Neuronal stem cell (in vitro differentiated cells): ENCODE results near the gene ASB12.

Source experiments
- DNase-seq: peaks from one replicate; pipeline ENCODE4 v3.0.0-alpha.2; 2013; ENCODE audit warnings: low spot score
- H2AFZ ChIP-seq: one replicate; pipeline ENCODE4 v1.6.1; 2013; ENCODE audit warnings: mild to moderate bottlenecking, low read length, inconsistent platforms
- H2AK5ac ChIP-seq: 2 replicates; pipeline ENCODE4 v1.6.1; 2013; ENCODE audit warnings: low read depth, mild to moderate bottlenecking, inconsistent platforms, low read length, moderate library complexity, mixed read lengths
- H2BK120ac ChIP-seq: 2 replicates; pipeline ENCODE4 v1.6.1; 2013; ENCODE audit warnings: low read depth, mild to moderate bottlenecking, inconsistent platforms, low read length, moderate library complexity, mixed read lengths
- H2BK12ac ChIP-seq: one replicate; pipeline ENCODE4 v1.6.1; 2013; ENCODE audit warnings: low read length, inconsistent platforms
- H2BK15ac ChIP-seq: 2 replicates; pipeline ENCODE4 v1.6.1; 2013; ENCODE audit warnings: mild to moderate bottlenecking, low read length, inconsistent platforms, mixed read lengths
- H2BK5ac ChIP-seq: one replicate; pipeline ENCODE4 v1.6.1; 2013; ENCODE audit warnings: inconsistent platforms, mild to moderate bottlenecking, low read length, moderate library complexity
- H3K14ac ChIP-seq: one replicate; pipeline ENCODE4 v1.6.1; 2013; ENCODE audit warnings: low read length, inconsistent platforms
- H3K18ac ChIP-seq: 2 replicates; pipeline ENCODE4 v1.6.1; 2013; ENCODE audit warnings: low read length, inconsistent platforms
- H3K23ac ChIP-seq: 2 replicates; pipeline ENCODE4 v1.6.1; 2013; ENCODE audit warnings: low read depth, mild to moderate bottlenecking, mixed read lengths, low read length, inconsistent platforms; ENCODE audit not compliant: poor library complexity
- H3K27ac ChIP-seq: replicated peaks from 3 replicates; pipeline ENCODE4 v1.5.1; 2013; ENCODE audit warnings: low read length, inconsistent platforms
- H3K27me3 ChIP-seq, 3 experiments: 2 replicates each; pipeline ENCODE4 v1.6.1; 2013; ENCODE audit warnings: low read length in 3 of 3, mild to moderate bottlenecking in 2 of 3, inconsistent platforms in 1 of 3, low read depth in 1 of 3, mixed read lengths in 1 of 3, moderate library complexity in 1 of 3; ENCODE audit not compliant: control insufficient read depth in 3 of 3, insufficient read depth in 3 of 3
- H3K36me3 ChIP-seq, 2 donors: replicated peaks in 1 of 2; 2 replicates each; pipeline ENCODE4 v1.6.1; 2013; ENCODE audit warnings: low read length in 2 of 2; ENCODE audit not compliant: control insufficient read depth in 2 of 2, insufficient read depth in 2 of 2
- H3K4ac ChIP-seq: 2 replicates; pipeline ENCODE4 v1.6.1; 2013; ENCODE audit warnings: inconsistent platforms, mild to moderate bottlenecking, low read length, moderate library complexity
- H3K4me1 ChIP-seq, 2 donors: 1 replicate in 1 of 2; 2 replicates in 1 of 2; pipeline ENCODE4 v1.6.1; 2013; ENCODE audit warnings: low read length in 2 of 2, low read depth in 1 of 2; ENCODE audit not compliant: control insufficient read depth in 2 of 2, insufficient read depth in 1 of 2
- H3K4me2 ChIP-seq: one replicate; pipeline ENCODE4 v1.6.1; 2013; ENCODE audit warnings: mild to moderate bottlenecking, low read length, inconsistent platforms; ENCODE audit not compliant: insufficient read depth, poor library complexity, severe bottlenecking
- H3K4me3 ChIP-seq, 2 donors: 2 replicates each; pipeline ENCODE4 v1.5.1; 2013; ENCODE audit warnings: low read length in 2 of 2, mild to moderate bottlenecking in 2 of 2, inconsistent platforms in 1 of 2, moderate library complexity in 1 of 2
- H3K79me1 ChIP-seq: one replicate; pipeline ENCODE4 v1.6.1; 2013; ENCODE audit warnings: low read depth, mild to moderate bottlenecking, inconsistent platforms, low read length, moderate library complexity
- H3K9ac ChIP-seq: one replicate; pipeline ENCODE4 v1.6.1; 2013; ENCODE audit warnings: mild to moderate bottlenecking, low read depth, low read length, inconsistent platforms; ENCODE audit not compliant: poor library complexity
- H3K9me3 ChIP-seq, 2 donors: replicated peaks in 1 of 2; 2 replicates each; pipeline versions ENCODE3 to v1.6.1; 2013; ENCODE audit warnings: low read length in 2 of 2, mild to moderate bottlenecking in 2 of 2, inconsistent platforms in 1 of 2, low read depth in 1 of 2, mixed read lengths in 1 of 2, moderate library complexity in 1 of 2; ENCODE audit not compliant: control insufficient read depth in 2 of 2, insufficient read depth in 1 of 2
- H4K8ac ChIP-seq: one replicate; pipeline ENCODE4 v1.6.1; 2013; ENCODE audit warnings: low read depth, mild to moderate bottlenecking, inconsistent platforms, low read length, moderate library complexity
- H4K91ac ChIP-seq: one replicate; pipeline ENCODE4 v1.6.1; 2013; ENCODE audit warnings: low read length, low read depth, mild to moderate bottlenecking, inconsistent platforms; ENCODE audit not compliant: poor library complexity
- WGBS, 2 donors: extraction: QIAGEN DNeasy Blood & Tissue Kit; methylation state at CpG; one replicate each; pipeline ENCODE4 v1.1.7; 2013; ENCODE audit warnings: missing lambda C conversion rate in 2 of 2, mixed read lengths in 1 of 2; ENCODE audit not compliant: insufficient read length in 2 of 2, insufficient replicate concordance in 1 of 2; ENCODE audit errors: extremely low coverage in 2 of 2; 5-methylcytosine and 5-hydroxymethylcytosine counted together

The ASB12 gene

DNA sequence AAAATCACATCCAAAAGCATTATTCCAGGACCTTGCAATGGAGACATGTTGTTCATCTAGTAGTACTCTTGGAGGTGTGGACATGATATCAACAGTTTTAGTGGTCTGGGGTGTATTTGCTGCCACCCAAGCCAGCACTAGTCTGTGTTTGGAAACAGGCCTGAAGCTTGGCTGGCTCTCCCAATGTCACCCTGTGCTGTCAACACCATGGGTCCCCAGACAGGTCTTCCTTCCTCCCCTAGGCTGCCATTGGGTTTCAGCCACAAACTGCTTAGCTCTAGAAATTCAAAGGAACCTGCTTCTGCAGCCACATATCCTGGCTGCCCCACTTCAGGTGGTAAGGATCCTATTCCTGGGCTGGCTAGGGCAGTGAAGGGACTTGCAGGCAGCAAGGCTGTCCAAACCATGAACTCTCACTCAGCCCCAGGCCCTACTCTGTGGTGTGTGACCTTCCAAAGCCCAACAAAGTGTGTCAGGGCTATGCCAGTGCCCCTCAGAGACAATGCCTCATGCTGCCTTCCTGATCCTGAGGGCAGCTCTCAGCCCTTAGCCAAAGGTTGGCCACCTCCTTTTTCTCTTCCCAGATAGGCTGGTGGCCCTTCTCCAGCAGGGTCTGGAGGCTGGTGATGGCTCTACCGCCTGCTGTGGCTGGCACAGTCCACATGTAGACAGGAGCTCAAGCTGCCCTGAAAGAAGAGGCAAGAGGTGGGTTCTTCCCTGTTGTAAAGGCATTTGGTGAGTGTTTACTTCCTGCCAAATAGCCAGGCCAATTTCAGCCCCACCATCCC, 43.2 kb downstream of the ASB12 start:
- Histone ChIP-seq H3K4ac (no peak overlapping the region), H2AK5ac (no peak overlapping the region), H4K8ac (no peak overlapping the region), H3K23ac (no peak overlapping the region), H4K91ac (no peak overlapping the region), H2BK15ac (no peak overlapping the region), H2BK120ac (no peak overlapping the region), H3K9ac (no peak overlapping the region), H2BK12ac (no peak overlapping the region), H2BK5ac (no peak overlapping the region), H3K4me1 (no peaks in the 10 kb centered on the region), H3K4me2 (no peak overlapping the region), H3K79me1 (no peaks in the 10 kb centered on the region), H3K9me3 (no peaks in the 10 kb centered on the region), H3K4me3 (no peak overlapping the region), H3K36me3 (peaks cover 3 to 40% of the 10 kb centered on the region in 2 donors), H3K18ac (no peak overlapping the region), H3K27me3 (no peaks in the 10 kb centered on the region), H2AFZ (no peak overlapping the region), H3K14ac (no peak overlapping the region), H3K27ac (no peak overlapping the region)
- no CpG with 5 or more reads among the region's 1 CpG for WGBS, 2 donors
- DNase-seq: no peak

DNA sequence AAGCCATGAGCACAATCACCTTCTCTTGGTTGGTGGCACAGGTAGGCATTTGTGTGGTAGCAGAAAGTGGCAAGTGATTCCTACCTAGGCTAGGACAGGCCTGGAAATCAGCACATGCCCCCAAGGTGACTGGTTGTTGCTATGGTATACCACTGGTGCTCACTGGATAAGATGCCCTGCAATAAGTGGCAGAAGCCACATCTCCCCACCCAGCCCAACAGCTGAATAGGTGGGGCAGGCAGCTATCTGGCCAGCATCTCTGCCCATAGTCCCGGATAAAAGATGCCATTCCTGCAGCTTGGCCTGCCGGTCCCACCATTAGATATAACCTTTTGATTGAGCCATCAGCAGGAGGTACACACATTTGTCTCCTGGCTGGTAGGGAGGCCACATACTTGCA, 46.0 kb downstream of the ASB12 start:
- H3K36me3 ChIP-seq: peaks cover 0 to 16% of the 10 kb centered on the region in 2 donors
- no peak overlapping the region for H4K8ac ChIP-seq

DNA sequence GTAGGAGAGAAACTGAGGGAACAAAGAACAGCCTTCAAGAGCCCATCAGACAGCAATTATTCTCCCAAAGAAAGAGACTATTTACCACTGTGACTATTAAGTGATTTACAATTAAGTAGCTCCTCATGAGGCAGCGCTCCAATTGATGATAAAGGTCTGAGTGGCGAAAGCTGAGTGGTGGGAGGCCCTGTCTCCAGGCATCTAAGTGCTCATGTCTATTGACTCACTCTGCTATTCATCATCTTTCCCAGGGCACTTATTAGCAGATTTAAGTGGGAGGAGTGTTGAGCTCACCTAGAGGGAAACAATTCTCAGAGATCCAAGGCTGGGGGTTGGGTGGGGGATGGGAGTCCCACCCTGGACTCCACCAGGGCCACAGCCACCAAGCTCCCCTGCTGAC, 48.2 kb downstream of the ASB12 start:
- Histone ChIP-seq H3K18ac (no peak overlapping the region), H2AK5ac (no peak overlapping the region), H3K9ac (no peak overlapping the region), H3K36me3 (peaks cover 0 to 6% of the 10 kb centered on the region in 2 donors), H3K4ac (no peak overlapping the region), H2BK5ac (no peak overlapping the region), H2AFZ (no peak overlapping the region), H2BK120ac (no peak overlapping the region), H3K27me3 (no peaks in the 10 kb centered on the region), H3K4me3 (no peak overlapping the region), H2BK12ac (no peak overlapping the region), H3K79me1 (no peaks in the 10 kb centered on the region), H2BK15ac (no peak overlapping the region), H3K27ac (no peak overlapping the region), H4K8ac (no peak overlapping the region), H3K14ac (no peak overlapping the region), H3K23ac (no peak overlapping the region), H3K4me2 (no peak overlapping the region), H3K4me1 (no peaks in the 10 kb centered on the region), H3K9me3 (no peaks in the 10 kb centered on the region), H4K91ac (no peak overlapping the region)
- WGBS, 2 donors: no CpG with 5 or more reads among the region's 2 CpGs
- no peak for DNase-seq

More for the DNA sequence above, 46.0 kb downstream of the ASB12 start:
- Histone ChIP-seq H3K27ac (no peak overlapping the region), H4K91ac (no peak overlapping the region), H3K9me3 (no peaks in the 10 kb centered on the region), H2AK5ac (no peak overlapping the region), H2AFZ (no peak overlapping the region), H3K9ac (no peak overlapping the region), H3K23ac (no peak overlapping the region), H3K79me1 (no peaks in the 10 kb centered on the region), H3K4ac (no peak overlapping the region), H3K4me2 (no peak overlapping the region), H2BK12ac (no peak overlapping the region), H2BK5ac (no peak overlapping the region), H2BK120ac (no peak overlapping the region), H3K14ac (no peak overlapping the region), H3K27me3 (no peaks in the 10 kb centered on the region), H3K18ac (no peak overlapping the region), H3K4me1 (no peaks in the 10 kb centered on the region), H2BK15ac (no peak overlapping the region), H3K4me3 (no peak overlapping the region)
- no peak for DNase-seq
- WGBS, 2 donors: no CpG with 5 or more reads among the region's 2 CpGs

DNA sequence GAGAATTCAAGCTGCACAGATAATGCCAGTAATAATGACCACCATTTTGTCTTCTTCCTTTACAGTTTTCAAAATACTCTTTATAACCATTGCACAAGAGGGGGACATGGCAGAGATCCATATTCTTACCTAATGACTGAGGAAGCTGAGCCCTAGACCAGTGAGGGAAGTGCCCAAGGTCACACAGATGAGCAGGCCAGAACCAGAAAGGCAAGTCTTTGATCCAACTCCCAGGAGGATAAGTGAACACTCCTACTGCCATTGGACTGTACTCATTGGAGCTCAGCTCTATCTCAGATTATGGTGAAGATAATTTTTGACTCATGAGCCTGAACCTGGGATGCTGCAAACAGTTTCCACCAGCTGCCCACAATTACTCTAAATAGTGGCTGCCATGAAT, 53.5 kb downstream of the ASB12 start:
- Histone ChIP-seq H3K9ac (no peak overlapping the region), H3K9me3 (no peaks in the 10 kb centered on the region)
- DNase-seq: no peak

More for the DNA sequence above, 53.5 kb downstream of the ASB12 start:
- H3K79me1 ChIP-seq: no peaks in the 10 kb centered on the region
- H3K4ac ChIP-seq: no peak overlapping the region
- H2BK12ac ChIP-seq: no peak overlapping the region
- no peaks in the 10 kb centered on the region for H3K27me3 ChIP-seq
- H3K4me3 ChIP-seq: no peak overlapping the region
- no peak overlapping the region for H3K27ac ChIP-seq
- H2AFZ ChIP-seq: no peak overlapping the region
- no peak overlapping the region for H3K23ac ChIP-seq
- H4K91ac ChIP-seq: no peak overlapping the region
- no peaks in the 10 kb centered on the region for H3K4me1 ChIP-seq
- H3K14ac ChIP-seq: no peak overlapping the region
- H2AK5ac ChIP-seq: no peak overlapping the region
- H2BK15ac ChIP-seq: no peak overlapping the region
- H2BK120ac ChIP-seq: no peak overlapping the region
- H4K8ac ChIP-seq: no peak overlapping the region
- no peak overlapping the region for H2BK5ac ChIP-seq
- H3K4me2 ChIP-seq: no peak overlapping the region
- no peaks in the 10 kb centered on the region for H3K36me3 ChIP-seq
- H3K18ac ChIP-seq: no peak overlapping the region
